ENCODE measurements around the gene LLGL1. TPM values are rescaled to one million over a fixed set of nuclear protein-coding genes. Genes with fewer than 3 reads are reported as not detected.

Gene LLGL1
- total RNA-seq, 1 experiment from 2014 or later = 65.0 TPM

DNA sequence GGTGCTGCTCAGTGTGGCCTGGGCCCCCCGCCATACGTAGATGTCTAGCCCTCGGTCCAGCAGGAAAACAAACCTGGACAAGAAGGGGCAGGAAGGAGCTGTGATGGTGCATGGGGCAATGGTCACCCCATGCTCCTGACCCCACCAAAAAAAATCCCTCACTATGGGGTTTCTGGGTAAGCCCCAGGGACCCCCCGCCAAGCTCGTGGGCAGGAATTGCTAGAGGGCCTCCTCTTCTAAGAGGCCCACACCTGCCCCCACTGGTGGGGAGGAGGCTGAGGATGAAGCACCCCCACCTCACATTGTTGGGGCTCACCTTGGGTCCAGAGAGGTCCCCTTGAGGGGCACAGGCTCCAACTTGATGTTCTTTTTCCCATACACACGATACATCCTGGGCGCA is 23.4 kb downstream of the LLGL1 start:
- Mint-ChIP-seq H3K4me3 (no peak overlapping the region), H3K4me1 (peaks cover 15 to 25% of the 10 kb centered on the region in 2 experiments), H3K9me3 (no peaks in the 10 kb centered on the region; a peak in 1 of 5 replicates), H3K36me3 (ENCODE audit: insufficient read depth in 1 of 3, low read depth in 3 of 3) (peaks cover 26 to 87% (median 85%) of the 10 kb centered on the region in 3 experiments; a peak in 6 of 7 replicates), H3K27me3 (ENCODE audit: low read depth) (no peaks in the 10 kb centered on the region; the same call in 1 of the 2 replicates), H3K27ac (peak overlapping the region in 1 of 3 experiments; percentile 93; a peak in 1 of 7 replicates)
- Histone ChIP-seq H3K23ac (ENCODE audit: insufficient read length, low read depth, low read length) (no peak overlapping the region), H3K18ac (ENCODE audit: insufficient read length, low read depth, low read length) (no peak overlapping the region), H3K56ac (ENCODE audit: insufficient read length, low read depth, low read length) (no peak overlapping the region), H3K4me1 (ENCODE audit: insufficient read depth, low read length) (peaks cover 3% of the 10 kb centered on the region; the same call in 1 of the 2 replicates), H4K5ac (ENCODE audit: insufficient read length, low read depth, low read length) (no peak overlapping the region), H3K4me2 (ENCODE audit: insufficient read depth, insufficient read length, low read length) (no peak overlapping the region), H2BK5ac (ENCODE audit: insufficient read length, low read length) (no peak overlapping the region), H3K79me1 (ENCODE audit: insufficient read depth, low read depth, low read length, poor library complexity, severe bottlenecking) (no peaks in the 10 kb centered on the region), H2BK12ac (ENCODE audit: insufficient read length, low read depth, low read length) (no peak overlapping the region), H4K8ac (replicated peaks; ENCODE audit: insufficient read length, low read depth, low read length) (no peak overlapping the region), H3K23me2 (ENCODE audit: insufficient read length, low read depth, low read length, poor library complexity, severe bottlenecking) (no peaks in the 10 kb centered on the region), H3K27ac (ENCODE audit: insufficient read length, low read depth, low read length) (no peak overlapping the region), H2AK5ac (ENCODE audit: insufficient read length, low read length) (no peak overlapping the region), H3K9ac (ENCODE audit: extremely low read depth, insufficient read length, low read length) (no peak overlapping the region), H3K27me3 (ENCODE audit: insufficient read depth, low read length) (no peaks in the 10 kb centered on the region), H2BK20ac (ENCODE audit: low read depth, low read length, poor library complexity, severe bottlenecking) (no peak overlapping the region), H2BK15ac (ENCODE audit: low read depth, low read length) (no peak overlapping the region), H4K20me1 (ENCODE audit: control insufficient read depth, insufficient read depth, insufficient read length) (peaks cover 3% of the 10 kb centered on the region), H4K91ac (ENCODE audit: insufficient read length, low read depth, low read length) (no peak overlapping the region), H2AFZ (ENCODE audit: low read length) (no peak overlapping the region), H3K4ac (ENCODE audit: low read depth, low read length) (no peak overlapping the region), H2BK120ac (ENCODE audit: low read depth, low read length, poor library complexity, severe bottlenecking) (no peak overlapping the region), H3K14ac (ENCODE audit: insufficient read depth, low read length) (no peak overlapping the region), H3K79me2 (ENCODE audit: insufficient read depth, low read length) (no peaks in the 10 kb centered on the region), H3T11ph (ENCODE audit: low read length) (no peak overlapping the region), H3K9me3 (ENCODE audit: control insufficient read depth, low read depth, low read length) (no peaks in the 10 kb centered on the region)
- no CpG with 5 or more reads among the region's 7 CpGs for WGBS (ENCODE audit: extremely low coverage, insufficient read length, low lambda C conversion rate)
- no peak for DNase-seq
- TF ChIP-seq, protein P1, sequence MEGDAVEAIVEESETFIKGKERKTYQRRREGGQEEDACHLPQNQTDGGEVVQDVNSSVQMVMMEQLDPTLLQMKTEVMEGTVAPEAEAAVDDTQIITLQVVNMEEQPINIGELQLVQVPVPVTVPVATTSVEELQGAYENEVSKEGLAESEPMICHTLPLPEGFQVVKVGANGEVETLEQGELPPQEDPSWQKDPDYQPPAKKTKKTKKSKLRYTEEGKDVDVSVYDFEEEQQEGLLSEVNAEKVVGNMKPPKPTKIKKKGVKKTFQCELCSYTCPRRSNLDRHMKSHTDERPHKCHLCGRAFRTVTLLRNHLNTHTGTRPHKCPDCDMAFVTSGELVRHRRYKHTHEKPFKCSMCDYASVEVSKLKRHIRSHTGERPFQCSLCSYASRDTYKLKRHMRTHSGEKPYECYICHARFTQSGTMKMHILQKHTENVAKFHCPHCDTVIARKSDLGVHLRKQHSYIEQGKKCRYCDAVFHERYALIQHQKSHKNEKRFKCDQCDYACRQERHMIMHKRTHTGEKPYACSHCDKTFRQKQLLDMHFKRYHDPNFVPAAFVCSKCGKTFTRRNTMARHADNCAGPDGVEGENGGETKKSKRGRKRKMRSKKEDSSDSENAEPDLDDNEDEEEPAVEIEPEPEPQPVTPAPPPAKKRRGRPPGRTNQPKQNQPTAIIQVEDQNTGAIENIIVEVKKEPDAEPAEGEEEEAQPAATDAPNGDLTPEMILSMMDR (conservative IDR thresholded peaks at IDR 0.05) = no peak

Data from H9 (cell line).